B cell (primary cell): ENCODE measurements around the gene MBNL2.

Experiments
- EZH2 ChIP-seq: IDR thresholded peaks from 2 replicates; pipeline ENCODE4 v1.6.1; 2012; ENCODE audit warnings: borderline replicate concordance, low read depth, mild to moderate bottlenecking, moderate library complexity, low read length; ENCODE audit not compliant: insufficient read depth, poor library complexity, severe bottlenecking
- TF ChIP-seq, protein P1 (sequence below): fragments of 200-600 bp; IDR thresholded peaks from one replicate; pipeline ENCODE4 v1.8.0; 2022; ENCODE audit warnings: antibody characterized with exemption, mild to moderate bottlenecking

GRCh38 chr13:97211300-97211699 lies 10.8 kb upstream of the MBNL2 start:
- TF ChIP-seq, protein P1, sequence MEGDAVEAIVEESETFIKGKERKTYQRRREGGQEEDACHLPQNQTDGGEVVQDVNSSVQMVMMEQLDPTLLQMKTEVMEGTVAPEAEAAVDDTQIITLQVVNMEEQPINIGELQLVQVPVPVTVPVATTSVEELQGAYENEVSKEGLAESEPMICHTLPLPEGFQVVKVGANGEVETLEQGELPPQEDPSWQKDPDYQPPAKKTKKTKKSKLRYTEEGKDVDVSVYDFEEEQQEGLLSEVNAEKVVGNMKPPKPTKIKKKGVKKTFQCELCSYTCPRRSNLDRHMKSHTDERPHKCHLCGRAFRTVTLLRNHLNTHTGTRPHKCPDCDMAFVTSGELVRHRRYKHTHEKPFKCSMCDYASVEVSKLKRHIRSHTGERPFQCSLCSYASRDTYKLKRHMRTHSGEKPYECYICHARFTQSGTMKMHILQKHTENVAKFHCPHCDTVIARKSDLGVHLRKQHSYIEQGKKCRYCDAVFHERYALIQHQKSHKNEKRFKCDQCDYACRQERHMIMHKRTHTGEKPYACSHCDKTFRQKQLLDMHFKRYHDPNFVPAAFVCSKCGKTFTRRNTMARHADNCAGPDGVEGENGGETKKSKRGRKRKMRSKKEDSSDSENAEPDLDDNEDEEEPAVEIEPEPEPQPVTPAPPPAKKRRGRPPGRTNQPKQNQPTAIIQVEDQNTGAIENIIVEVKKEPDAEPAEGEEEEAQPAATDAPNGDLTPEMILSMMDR = no peak
- no peak for TF ChIP-seq EZH2
